Common myeloid progenitor, CD34-positive (primary cell): ENCODE data around the gene MBTD1.

Experiments
- CTCF ChIA-PET: fragments of 350-600 bp; sonication (Branson Sonifier 250); formaldehyde crosslinking; loops from one replicate; lab custom pipeline; 2021; ENCODE audit warnings: antibody characterized with exemption; lab: Charles Lee
- POLR2A ChIA-PET: fragments of 350-600 bp; sonication (Branson Sonifier 250); formaldehyde crosslinking; loops from one replicate; lab custom pipeline; 2021; ENCODE audit warnings: antibody characterized with exemption; lab: Charles Lee
- DNase-seq, 3 donors: peaks; one replicate each; pipeline versions ENCODE4 v3.0.0 to v3.0.0-alpha.2; 2013
- H3K27ac ChIP-seq, 2 experiments: 1 replicate in 1 of 2; 2 replicates in 1 of 2; pipeline ENCODE4 v1.7.0; 2013; ENCODE audit warnings: inconsistent platforms in 2 of 2, low read length in 2 of 2, mild to moderate bottlenecking in 2 of 2, low read depth in 1 of 2, moderate library complexity in 1 of 2; ENCODE audit not compliant: severe bottlenecking in 2 of 2, insufficient read depth in 1 of 2, poor library complexity in 1 of 2
- H3K27me3 ChIP-seq, 5 experiments: replicated peaks in 2 of 5; 1 replicate in 3 of 5; 2 replicates in 2 of 5; pipeline versions ENCODE4 v1.6.1 to v1.7.0; 2013; ENCODE audit warnings: low read length in 4 of 5, mild to moderate bottlenecking in 2 of 5, moderate library complexity in 2 of 5, inconsistent platforms in 1 of 5; ENCODE audit not compliant: insufficient read depth in 5 of 5, control insufficient read depth in 4 of 5
- H3K36me3 ChIP-seq, 4 experiments: 1 replicate in 2 of 4; 2 replicates in 2 of 4; pipeline versions ENCODE4 v1.6.1 to v1.7.0; 2013; ENCODE audit warnings: low read length in 3 of 4, control low read depth in 1 of 4, mild to moderate bottlenecking in 1 of 4; ENCODE audit not compliant: control insufficient read depth in 4 of 4, insufficient read depth in 4 of 4
- H3K4me1 ChIP-seq, 4 experiments: 1 replicate in 3 of 4; 2 replicates in 1 of 4; pipeline versions ENCODE4 v1.6.1 to v1.7.1; 2013; ENCODE audit warnings: low read length in 3 of 4, mild to moderate bottlenecking in 3 of 4, control low read depth in 1 of 4, inconsistent platforms in 1 of 4, moderate library complexity in 1 of 4; ENCODE audit not compliant: control insufficient read depth in 4 of 4, insufficient read depth in 4 of 4; ENCODE audit errors: control extremely low read depth in 1 of 4
- H3K4me3 ChIP-seq, 7 experiments: 1 replicate in 4 of 7; 2 replicates in 3 of 7; pipeline versions ENCODE4 v1.5.1 to v1.7.0; 2013; ENCODE audit warnings: mild to moderate bottlenecking in 7 of 7, low read length in 6 of 7, moderate library complexity in 6 of 7, inconsistent platforms in 2 of 7, low read depth in 2 of 7, control low read depth in 1 of 7; ENCODE audit not compliant: insufficient read depth in 4 of 7, control insufficient read depth in 1 of 7; ENCODE audit errors: extremely low read depth in 1 of 7
- H3K9me3 ChIP-seq, 5 experiments: 1 replicate in 4 of 5; 2 replicates in 1 of 5; pipeline versions ENCODE4 v1.6.1 to v1.7.1; 2013; ENCODE audit warnings: low read length in 4 of 5, mild to moderate bottlenecking in 2 of 5, inconsistent platforms in 1 of 5, low read depth in 1 of 5, moderate library complexity in 1 of 5; ENCODE audit not compliant: control insufficient read depth in 4 of 5, insufficient read depth in 2 of 5; ENCODE audit errors: control extremely low read depth in 1 of 5
- WGBS: methylation state at CpG from one replicate; pipeline ENCODE4 v1.1.5; 2013; ENCODE audit not compliant: insufficient coverage; 5-methylcytosine and 5-hydroxymethylcytosine counted together

The MBTD1 gene

GRCh38 chr17:51142597-51142996 lies 117.3 kb downstream of the MBTD1 start:
- no CpG with 5 or more reads among the region's 2 CpGs for WGBS
- POLR2A ChIA-PET: no interaction called here

DNA sequence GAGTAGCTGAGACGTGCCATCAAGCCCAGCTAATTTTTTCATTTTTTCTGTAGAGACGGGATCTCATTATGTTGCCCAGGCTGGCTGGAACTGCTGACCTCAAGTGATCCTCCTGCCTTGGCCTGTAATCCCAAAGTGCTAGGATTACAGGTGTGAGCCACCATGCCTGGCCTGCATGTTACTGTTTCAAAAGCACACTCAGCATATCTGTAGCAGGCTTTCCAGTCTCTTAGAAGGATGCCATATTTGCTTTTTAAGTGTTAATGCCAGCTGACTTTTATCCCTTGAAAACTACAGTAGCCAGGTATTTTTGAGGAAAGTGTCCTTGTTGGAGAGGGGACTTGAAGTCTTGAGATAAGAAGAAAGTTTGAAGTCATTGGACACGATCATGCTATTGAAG lies 123.9 kb downstream of the MBTD1 start:
- ChIA-PET POLR2A (no interaction called here), CTCF (interaction anchor here (0.7 to 2.6 kb wide), 7 partner anchors 10 to 158 kb away, joined by 3 to 11 read pairs (median 3); no protein-coding TSS in a partner anchor)
- Histone ChIP-seq H3K27me3 (no peaks in the 10 kb centered on the region), H3K9me3 (no peaks in the 10 kb centered on the region), H3K27ac (no peak overlapping the region), H3K36me3 (no peaks in the 10 kb centered on the region), H3K4me3 (no peak overlapping the region), H3K4me1 (peaks cover 0 to 6% (median 0%) of the 10 kb centered on the region in 4 experiments)
- no peak for DNase-seq
- WGBS: 100% methylated on average over 3 of the region's 3 CpGs

More at GRCh38 chr17:51142597-51142996, 117.3 kb downstream of the MBTD1 start:
- no peak overlapping the region for H3K27ac ChIP-seq
- DNase-seq: no peak
- H3K27me3 ChIP-seq: no peaks in the 10 kb centered on the region
- CTCF ChIA-PET: interaction anchor here (0.6 to 0.9 kb wide), 3 partner anchors 11 to 141 kb away, joined by 3 read pairs; partner anchors contain the start of gene NME1
- H3K36me3 ChIP-seq: no peaks in the 10 kb centered on the region
- no peak overlapping the region for H3K4me3 ChIP-seq
- H3K4me1 ChIP-seq: no peaks in the 10 kb centered on the region
- no peaks in the 10 kb centered on the region for H3K9me3 ChIP-seq

- H3K27me3 ChIP-seq: no peaks in the 10 kb centered on the region
- H3K9me3 ChIP-seq: no peaks in the 10 kb centered on the region
- no peaks in the 10 kb centered on the region for H3K36me3 ChIP-seq
- ChIA-PET POLR2A (no interaction called here), CTCF (no interaction called here)
- H3K4me1 ChIP-seq: peaks cover 0 to 6% (median 0%) of the 10 kb centered on the region in 4 experiments
- no peak for DNase-seq
- no peak overlapping the region for H3K4me3 ChIP-seq
- no peak overlapping the region for H3K27ac ChIP-seq
- no CpG with 5 or more reads among the region's 2 CpGs for WGBS
Observed at GRCh38 chr17:51133365-51133764, 126.5 kb downstream of the MBTD1 start.

- ChIA-PET CTCF (no interaction called here), POLR2A (interaction anchor here (0.6 kb wide), 1 partner anchor 224 kb away, joined by 3 read pairs; no protein-coding TSS in a partner anchor)
- H3K9me3 ChIP-seq: no peaks in the 10 kb centered on the region
- no peaks in the 10 kb centered on the region for H3K36me3 ChIP-seq
- H3K27me3 ChIP-seq: no peaks in the 10 kb centered on the region
- H3K27ac ChIP-seq: no peak overlapping the region
- peak in 2 of 3 donors; percentile 23 to 29 for DNase-seq
- peaks cover 0 to 6% (median 0%) of the 10 kb centered on the region in 4 experiments for H3K4me1 ChIP-seq
- no peak overlapping the region for H3K4me3 ChIP-seq
Observed at GRCh38 chr17:51132964-51133319, 126.9 kb downstream of the MBTD1 start.

DNA sequence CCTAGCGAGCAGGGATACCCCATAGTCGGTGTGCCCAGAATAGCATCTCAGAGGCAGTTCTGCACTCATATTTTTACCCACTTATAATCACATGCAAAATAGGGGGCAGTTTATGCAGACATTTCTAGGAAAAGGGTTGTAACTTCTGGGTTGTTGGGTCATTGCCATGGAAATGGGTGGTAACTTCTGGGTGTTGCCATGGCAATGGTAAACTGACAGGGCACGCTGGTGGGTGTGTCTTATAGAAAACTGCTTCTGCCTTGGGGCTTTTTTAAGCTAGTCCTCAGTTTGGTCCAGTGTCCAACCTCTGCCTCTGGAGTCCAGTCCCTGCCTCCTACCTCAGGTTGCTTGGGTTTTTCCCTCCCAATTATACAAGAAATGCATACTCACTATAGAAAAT lies 131.8 kb downstream of the MBTD1 start:
- peak; percentile 17 to 67 (median 62) for DNase-seq
- CTCF ChIA-PET: interaction anchor here (1.0 kb wide), 1 partner anchor 62 kb away, joined by 4 read pairs; no protein-coding TSS in a partner anchor

More for the DNA sequence above, 131.8 kb downstream of the MBTD1 start:
- POLR2A ChIA-PET: no interaction called here
- Histone ChIP-seq H3K9me3 (no peaks in the 10 kb centered on the region), H3K4me1 (peaks cover 0 to 4% (median 0%) of the 10 kb centered on the region in 4 experiments), H3K4me3 (no peak overlapping the region), H3K27me3 (no peaks in the 10 kb centered on the region), H3K36me3 (no peaks in the 10 kb centered on the region), H3K27ac (no peak overlapping the region)
- WGBS: no CpG with 5 or more reads among the region's 3 CpGs
